GM19193 (cell line): ENCODE measurements around the gene C2orf69.

Source experiments
- POLR2A ChIP-seq: IDR thresholded peaks from 4 replicates; pipeline ENCODE4 v1.6.1; 2011; ENCODE audit not compliant: insufficient read depth, insufficient read length; ENCODE audit errors: extremely low read depth

C2orf69 gene

GRCh38 chr2:199907008-199907714 lies 3.9 kb upstream of the C2orf69 start:
- TF ChIP-seq POLR2A = no peak

DNA sequence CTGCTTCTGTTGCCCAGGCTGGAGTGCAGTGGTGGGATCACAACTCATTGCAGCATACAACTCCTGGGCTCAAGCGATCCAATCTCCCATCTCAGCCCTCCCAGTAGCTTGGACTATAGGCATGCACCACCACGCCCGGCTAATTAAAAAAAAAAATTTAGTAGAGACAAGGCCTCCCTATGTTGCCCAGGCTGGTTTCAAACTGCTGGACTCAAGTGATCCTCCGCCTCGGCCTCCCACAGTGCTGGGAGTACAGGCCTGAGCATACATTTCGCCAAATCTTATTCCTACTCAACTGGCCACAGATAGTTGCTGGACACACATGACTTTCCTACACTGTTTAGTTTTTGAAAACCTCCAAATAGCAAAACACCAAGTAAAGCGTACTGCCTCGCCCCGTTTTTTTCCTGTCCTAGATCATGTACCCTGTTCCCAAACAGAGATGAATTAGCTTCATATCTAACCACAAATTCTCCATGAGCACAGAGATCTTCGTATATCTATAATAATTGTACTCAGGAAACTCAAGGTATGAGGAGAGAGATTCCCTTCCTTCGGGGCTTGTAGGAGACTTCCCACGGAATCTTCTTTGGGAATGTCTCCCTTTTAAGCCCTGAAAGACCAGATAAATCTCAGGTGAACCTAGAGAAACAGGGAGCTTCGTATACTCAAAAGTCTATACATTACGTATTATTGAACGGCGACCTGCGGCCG lies 598 bp upstream of the C2orf69 start:
- no peak for TF ChIP-seq POLR2A

- TF ChIP-seq POLR2A = no peak
Observed at GRCh38 chr2:199911877-199912161, 726 bp downstream of the C2orf69 start.

- TF ChIP-seq POLR2A = no peak
Observed at GRCh38 chr2:199914372-199914958, 3.4 kb downstream of the C2orf69 start.

- TF ChIP-seq POLR2A = no peak
Observed at GRCh38 chr2:199916980-199917379, 5.9 kb downstream of the C2orf69 start.

GRCh38 chr2:199922856-199923255 lies 11.8 kb downstream of the C2orf69 start:
- TF ChIP-seq POLR2A = no peak

DNA sequence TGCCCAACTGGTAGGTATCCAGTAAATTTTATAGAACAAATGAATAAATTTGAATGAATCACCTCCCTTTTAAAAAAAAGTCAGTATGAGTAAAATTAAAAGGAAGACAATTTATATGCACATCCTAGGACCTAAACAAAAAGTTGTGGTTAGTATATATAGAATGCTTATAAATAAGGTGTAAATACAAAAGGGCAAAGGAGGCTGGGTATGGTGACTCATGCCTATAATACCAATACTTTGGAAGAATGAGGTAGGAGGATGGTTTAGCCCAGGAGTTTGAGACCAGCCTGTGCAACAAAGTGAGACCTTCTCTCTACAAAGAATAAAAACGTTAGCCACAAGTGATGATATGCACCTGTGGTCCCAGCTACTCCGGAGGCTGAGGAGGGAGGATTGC lies 12.8 kb downstream of the C2orf69 start:
- TF ChIP-seq POLR2A = no peak

GRCh38 chr2:199926806-199927205 lies 15.7 kb downstream of the C2orf69 start:
- no peak for TF ChIP-seq POLR2A

DNA sequence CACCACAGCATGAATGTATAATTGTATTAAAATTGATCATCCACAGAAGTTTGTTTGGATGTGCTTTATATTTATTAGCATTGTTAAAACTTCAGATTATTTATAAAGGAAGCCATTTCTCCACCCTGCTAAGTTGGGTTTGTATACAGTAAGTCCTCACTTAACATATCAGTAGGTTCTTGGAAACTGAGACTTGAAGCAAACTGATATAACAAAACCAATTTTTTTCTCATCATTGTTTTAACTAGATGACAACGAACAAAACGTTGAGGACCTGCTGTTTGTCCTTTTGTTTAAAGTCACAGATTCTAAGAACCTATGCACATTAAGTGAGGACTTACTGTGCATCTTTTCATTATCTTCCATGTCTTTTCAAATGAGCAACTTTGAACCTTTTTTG lies 17.1 kb downstream of the C2orf69 start:
- no peak for TF ChIP-seq POLR2A

DNA sequence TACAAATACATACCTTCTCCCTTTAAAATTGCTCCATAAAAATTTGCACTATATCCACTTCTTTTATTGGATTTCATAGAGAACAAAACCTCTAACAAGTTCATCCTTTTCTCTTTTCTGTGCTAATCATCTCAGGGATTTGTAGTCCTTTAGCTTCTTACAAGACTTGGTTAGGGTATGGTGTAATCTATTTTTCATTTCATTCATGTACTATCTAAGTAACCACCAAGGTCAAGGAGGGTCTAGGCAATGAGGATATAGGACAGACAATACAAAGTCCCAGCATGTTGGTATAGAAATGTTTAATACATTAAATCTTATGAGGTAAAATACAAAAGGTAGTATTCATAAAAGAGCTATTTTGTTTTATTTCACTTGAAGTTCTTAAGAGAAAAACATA lies 17.5 kb downstream of the C2orf69 start:
- TF ChIP-seq POLR2A = no peak

DNA sequence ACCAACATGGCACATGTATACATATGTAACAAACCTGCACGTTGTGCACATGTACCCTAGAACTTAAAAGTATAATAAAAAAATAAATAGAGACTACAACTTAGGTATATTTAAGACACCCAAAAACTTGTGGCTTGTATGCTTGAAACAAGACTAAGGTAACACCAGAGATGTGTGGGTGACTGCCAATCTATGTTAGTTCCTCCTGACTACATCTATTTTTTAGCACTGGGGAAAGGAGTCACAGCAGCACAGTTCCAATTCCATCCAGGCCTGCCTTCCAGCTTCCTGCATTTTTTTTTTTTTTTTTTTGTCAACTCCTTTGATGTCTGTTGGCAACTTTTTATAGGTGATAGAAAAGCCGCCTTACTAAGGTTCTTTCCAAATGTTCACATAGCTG lies 18.2 kb downstream of the C2orf69 start:
- no peak for TF ChIP-seq POLR2A

- TF ChIP-seq POLR2A = no peak
Observed at GRCh38 chr2:199932312-199932855, 21.3 kb downstream of the C2orf69 start.

DNA sequence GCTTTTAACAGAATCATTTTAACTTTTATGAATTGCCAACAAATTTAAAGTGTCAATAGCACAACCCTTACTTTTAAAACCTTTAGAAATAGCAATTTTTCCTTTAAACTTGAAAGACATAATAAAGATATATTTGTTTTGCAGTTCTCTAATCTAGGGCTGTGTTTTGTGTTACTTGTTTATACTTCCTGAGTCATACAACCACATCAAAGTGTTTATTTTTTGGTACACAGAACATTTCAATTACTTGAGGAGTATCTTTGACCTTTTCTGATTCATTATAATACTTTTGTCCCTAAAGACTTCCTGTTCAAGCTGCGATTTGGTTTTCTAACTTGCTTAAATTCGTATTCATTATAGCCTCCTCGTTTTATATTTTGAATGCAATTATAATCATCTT lies 22.4 kb downstream of the C2orf69 start:
- TF ChIP-seq POLR2A = no peak

DNA sequence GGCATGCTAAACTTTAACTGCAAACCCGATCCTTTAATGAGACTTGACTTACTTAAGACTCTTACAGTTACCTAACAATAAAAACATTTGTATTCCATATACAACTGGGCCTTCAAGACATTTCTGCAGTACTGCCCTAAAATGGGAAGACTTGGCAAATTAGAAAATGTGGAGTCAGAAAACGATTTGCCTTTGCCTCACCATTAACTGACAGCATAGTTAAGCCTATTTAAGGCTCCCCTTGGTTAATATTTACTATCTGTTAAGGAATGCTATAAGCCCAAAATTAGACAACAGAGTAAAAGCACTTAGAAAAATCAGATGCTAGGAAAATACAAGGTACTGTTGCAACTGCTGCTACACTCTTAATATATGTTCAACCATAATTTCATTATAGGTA lies 25.5 kb downstream of the C2orf69 start:
- no peak for TF ChIP-seq POLR2A

GRCh38 chr2:199940373-199940772 lies 29.3 kb downstream of the C2orf69 start:
- no peak for TF ChIP-seq POLR2A

DNA sequence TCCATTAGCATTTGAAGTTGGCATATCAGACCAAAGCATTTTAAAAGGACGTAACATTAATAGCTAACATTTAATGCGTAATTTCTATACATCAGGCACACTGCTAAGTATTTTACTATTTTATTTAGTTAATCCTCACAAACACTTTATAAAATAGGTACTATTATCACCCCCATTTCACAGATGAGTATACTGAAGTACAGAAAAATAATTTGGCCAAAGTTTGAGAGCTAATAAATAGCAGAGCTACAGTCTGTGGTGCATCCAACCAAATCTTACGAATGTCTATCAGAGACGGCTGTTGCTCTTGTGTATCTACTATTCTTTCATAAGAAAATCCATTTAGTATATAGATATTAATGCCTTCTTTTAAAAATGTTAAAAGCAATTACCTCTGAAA lies 32.3 kb downstream of the C2orf69 start:
- TF ChIP-seq POLR2A = no peak
